GM12874 (cell line): ENCODE measurements around the gene ARNT2.

Experiments used
- TF ChIP-seq, protein P1 (sequence below): IDR thresholded peaks from 2 replicates; pipeline ENCODE4 v1.5.1; 2011; ENCODE audit warnings: low read depth, mild to moderate bottlenecking, control low read depth, low read length, moderate library complexity; ENCODE audit not compliant: insufficient read depth

The ARNT2 gene

DNA sequence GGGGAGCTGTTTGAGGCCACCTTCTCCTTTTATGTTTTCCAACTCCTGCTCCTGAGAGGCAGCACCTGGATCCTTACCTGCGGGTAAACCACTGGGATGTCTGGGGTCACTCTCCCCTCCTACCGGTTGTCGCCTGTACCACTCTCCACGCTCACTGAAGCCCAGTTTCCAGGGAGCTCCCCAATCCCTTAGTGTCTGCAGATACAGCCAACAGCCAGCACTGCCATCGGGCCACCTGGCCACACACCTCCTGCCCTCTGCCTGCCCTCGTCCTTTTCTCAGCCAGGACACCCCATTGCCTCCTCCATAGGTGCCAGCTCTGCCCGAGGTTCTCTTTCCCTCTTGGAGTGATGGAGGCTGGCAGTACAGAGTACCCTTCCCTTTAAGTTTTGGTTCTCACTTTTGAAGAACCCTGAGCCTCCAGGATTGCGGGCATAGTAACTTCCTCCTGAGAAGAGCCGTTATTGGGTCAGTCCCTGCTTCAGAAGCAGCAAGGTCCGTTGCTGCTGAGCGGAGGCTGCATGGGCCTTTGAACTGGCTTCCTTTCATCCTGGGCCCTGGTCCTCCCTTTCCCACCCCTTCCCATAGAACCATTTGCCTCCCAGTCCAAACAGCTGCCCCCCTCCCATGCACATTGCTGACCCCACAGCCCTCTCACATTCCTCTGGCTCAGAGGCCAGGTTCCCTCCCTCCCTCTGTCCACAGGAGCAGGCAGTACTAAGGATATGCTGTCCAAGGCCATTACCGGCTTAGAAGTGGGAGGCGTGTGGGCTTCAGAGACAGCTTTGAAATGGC is 30.9 kb downstream of the ARNT2 start:
- TF ChIP-seq, protein P1, sequence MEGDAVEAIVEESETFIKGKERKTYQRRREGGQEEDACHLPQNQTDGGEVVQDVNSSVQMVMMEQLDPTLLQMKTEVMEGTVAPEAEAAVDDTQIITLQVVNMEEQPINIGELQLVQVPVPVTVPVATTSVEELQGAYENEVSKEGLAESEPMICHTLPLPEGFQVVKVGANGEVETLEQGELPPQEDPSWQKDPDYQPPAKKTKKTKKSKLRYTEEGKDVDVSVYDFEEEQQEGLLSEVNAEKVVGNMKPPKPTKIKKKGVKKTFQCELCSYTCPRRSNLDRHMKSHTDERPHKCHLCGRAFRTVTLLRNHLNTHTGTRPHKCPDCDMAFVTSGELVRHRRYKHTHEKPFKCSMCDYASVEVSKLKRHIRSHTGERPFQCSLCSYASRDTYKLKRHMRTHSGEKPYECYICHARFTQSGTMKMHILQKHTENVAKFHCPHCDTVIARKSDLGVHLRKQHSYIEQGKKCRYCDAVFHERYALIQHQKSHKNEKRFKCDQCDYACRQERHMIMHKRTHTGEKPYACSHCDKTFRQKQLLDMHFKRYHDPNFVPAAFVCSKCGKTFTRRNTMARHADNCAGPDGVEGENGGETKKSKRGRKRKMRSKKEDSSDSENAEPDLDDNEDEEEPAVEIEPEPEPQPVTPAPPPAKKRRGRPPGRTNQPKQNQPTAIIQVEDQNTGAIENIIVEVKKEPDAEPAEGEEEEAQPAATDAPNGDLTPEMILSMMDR: no peak

DNA sequence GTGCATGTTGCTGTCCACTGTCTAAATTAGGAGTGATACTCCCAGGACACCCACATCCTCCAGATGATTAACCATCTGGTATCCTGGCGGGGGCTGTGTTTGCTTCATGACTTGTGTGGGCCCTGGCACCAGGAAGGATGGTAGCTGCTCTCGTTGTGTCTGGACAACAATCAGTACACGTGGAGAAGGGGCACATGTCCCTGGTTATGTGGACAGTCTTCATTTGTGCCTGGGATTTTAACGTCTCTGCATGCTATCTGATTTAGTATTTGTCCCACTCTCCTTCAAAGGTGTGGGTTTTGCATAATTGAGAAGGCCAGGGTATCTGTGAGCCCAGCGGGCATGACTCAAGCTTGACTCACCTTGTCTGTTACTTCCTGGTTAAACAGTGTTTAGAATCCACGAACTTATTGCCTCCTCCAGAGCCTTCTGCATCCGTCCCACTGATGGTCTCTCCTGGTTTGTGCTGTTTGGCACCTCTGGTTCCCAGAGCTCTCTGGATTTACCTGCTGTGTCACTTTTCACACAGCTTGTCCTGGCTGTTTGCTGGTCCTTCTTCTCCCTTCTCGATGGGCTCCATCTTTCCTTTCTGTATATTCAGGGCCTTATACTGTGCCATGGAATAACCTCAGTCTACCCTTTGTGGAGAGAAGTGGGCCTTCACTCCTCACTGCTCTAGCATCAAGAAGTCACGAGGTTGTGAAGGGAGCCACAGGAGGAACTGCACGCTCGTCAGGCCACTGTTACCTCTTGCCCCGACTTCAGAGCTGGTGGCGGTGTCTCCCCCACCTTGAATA is 32.5 kb downstream of the ARNT2 start:
- TF ChIP-seq, protein P1: no peak

DNA sequence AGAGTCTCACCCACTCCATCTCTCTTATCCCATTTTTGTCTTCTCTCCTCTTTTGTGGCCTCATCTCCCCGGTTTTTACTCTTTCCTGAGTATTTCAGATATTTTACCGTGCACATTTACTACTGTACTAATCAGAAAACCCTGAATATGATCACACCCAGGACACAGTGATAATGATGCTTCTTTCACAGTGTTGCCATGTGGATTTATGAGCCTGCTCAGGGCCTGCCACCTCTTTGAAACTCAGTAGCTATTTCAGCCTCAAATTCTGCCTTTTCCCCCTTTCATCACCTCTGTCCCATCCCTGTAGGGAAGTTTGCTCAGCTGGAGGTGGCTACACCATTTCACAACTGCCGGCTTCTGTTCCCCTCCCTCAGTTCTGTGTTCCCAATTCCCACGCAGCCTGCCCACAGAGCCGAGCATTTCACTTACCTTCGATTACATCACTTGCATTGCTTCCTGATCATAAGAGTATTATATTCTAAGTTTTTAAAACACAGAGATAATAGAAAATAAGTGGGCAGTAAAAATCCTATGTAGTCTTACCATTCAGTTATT is 33.2 kb downstream of the ARNT2 start:
- TF ChIP-seq, protein P1: no peak

GRCh38 chr15:80439140-80439539 is 35.0 kb downstream of the ARNT2 start:
- TF ChIP-seq, protein P1: no peak

- TF ChIP-seq, protein P1: no peak
Observed at GRCh38 chr15:80440024-80440423, 35.8 kb downstream of the ARNT2 start.

DNA sequence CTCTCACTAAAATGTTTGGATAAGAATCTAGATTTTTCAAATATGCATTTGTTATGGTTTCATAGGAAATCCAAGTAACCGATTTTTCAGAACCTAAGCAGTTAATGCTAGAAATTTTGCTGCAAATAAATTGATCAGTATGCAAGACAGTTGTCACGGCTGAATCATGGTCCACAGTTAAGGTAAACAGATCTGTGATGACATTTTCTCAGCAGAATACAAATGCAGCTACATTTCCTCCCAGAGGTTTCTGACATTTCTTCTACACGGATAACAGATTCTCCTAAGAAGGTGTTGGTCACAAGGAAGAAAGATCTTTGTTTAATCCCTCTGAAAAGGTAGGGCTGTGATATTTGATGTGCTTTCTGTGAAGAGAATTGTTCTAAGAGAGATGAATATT is 36.9 kb downstream of the ARNT2 start:
- TF ChIP-seq, protein P1: no peak

GRCh38 chr15:80441714-80442113 is 37.5 kb downstream of the ARNT2 start:
- TF ChIP-seq, protein P1: no peak
